C4-2B (cell line): ENCODE data around the gene ALG5.
A peak's percentile ranks its signal among the peaks of the same experiment; 100 is the strongest.

ENCODE experiments used
- H3K27ac ChIP-seq: fragments of 450-650 bp; 2 replicates; pipeline ENCODE4 v1.5.1; 2017
- ZFX ChIP-seq: fragments of 450-650 bp; IDR thresholded peaks from 2 replicates; pipeline ENCODE4 v1.6.1; 2017
- TF ChIP-seq, protein P1 (sequence below): fragments of 450-650 bp; conservative IDR thresholded peaks from 2 replicates; pipeline ENCODE4 v1.5.1; 2017; ENCODE audit warnings: mild to moderate bottlenecking

The ALG5 gene

GRCh38 chr13:37009692-37010091, 10.6 kb upstream of the ALG5 start:
- H3K27ac ChIP-seq: no peak overlapping the region
- TF ChIP-seq ZFX: no peak
- TF ChIP-seq, protein P1, sequence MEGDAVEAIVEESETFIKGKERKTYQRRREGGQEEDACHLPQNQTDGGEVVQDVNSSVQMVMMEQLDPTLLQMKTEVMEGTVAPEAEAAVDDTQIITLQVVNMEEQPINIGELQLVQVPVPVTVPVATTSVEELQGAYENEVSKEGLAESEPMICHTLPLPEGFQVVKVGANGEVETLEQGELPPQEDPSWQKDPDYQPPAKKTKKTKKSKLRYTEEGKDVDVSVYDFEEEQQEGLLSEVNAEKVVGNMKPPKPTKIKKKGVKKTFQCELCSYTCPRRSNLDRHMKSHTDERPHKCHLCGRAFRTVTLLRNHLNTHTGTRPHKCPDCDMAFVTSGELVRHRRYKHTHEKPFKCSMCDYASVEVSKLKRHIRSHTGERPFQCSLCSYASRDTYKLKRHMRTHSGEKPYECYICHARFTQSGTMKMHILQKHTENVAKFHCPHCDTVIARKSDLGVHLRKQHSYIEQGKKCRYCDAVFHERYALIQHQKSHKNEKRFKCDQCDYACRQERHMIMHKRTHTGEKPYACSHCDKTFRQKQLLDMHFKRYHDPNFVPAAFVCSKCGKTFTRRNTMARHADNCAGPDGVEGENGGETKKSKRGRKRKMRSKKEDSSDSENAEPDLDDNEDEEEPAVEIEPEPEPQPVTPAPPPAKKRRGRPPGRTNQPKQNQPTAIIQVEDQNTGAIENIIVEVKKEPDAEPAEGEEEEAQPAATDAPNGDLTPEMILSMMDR: no peak

DNA sequence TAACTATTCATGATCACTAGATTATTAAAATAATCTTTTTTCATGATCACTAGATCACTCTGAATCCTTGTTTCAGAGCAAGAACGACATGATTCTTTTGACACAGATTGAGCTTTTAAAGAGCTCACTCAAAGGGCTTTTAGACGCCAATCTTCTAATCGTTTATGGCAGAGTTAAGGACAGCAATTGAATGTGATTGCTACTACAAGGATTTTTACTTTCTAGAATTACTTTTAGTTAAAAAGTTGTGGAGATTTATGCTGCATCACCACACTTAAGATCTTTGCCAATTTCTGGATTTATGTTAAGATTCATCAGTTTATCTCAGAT, 2.7 kb upstream of the ALG5 start:
- no peak for TF ChIP-seq ZFX
- TF ChIP-seq, protein P1: no peak
- H3K27ac ChIP-seq: no peak overlapping the region

- TF ChIP-seq ZFX: no peak
- TF ChIP-seq, protein P1: no peak
- H3K27ac ChIP-seq: peak overlapping the region; percentile 81
Measured at GRCh38 chr13:36998624-36999041, 507 bp downstream of the ALG5 start.

- TF ChIP-seq, protein P1: no peak
- no peak for TF ChIP-seq ZFX
- H3K27ac ChIP-seq: peak overlapping the region; percentile 81
Measured at GRCh38 chr13:36997716-36998427, 1.3 kb downstream of the ALG5 start.

DNA sequence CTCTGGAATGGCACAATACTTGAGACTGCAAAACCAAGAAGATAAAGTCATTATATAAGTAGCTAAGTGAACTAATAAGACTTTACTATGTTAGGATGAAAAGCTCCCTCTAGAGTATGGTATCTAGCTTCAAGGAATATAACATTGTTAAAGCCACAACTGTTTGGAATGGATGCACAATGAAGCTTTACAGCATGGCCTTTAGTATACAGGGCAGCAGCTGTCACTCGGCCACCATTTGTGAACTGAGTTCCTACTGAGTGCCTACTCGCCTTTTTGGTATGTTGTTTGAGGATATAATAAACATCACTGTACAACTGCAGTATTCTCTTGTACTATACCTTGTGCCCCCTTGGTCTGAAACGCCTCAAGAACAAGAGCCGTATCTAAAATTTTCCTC, 6.8 kb downstream of the ALG5 start:
- no peak overlapping the region for H3K27ac ChIP-seq
- TF ChIP-seq, protein P1: no peak
- TF ChIP-seq ZFX: no peak

- no peak for TF ChIP-seq ZFX
- TF ChIP-seq, protein P1: no peak
- H3K27ac ChIP-seq: no peak overlapping the region
Measured at GRCh38 chr13:36986462-36987240, 12.5 kb downstream of the ALG5 start.

GRCh38 chr13:36981156-36981743, 17.9 kb downstream of the ALG5 start:
- TF ChIP-seq ZFX: no peak
- TF ChIP-seq, protein P1: peak; percentile 69
- H3K27ac ChIP-seq: no peak overlapping the region
